Measurements from ENCODE around the gene LDOC1.
"Not testable (repeated sequence)": the region's sequence is repeated elsewhere in the genome, so short reads cannot be mapped to it uniquely, and the experiment has no call there.

Gene LDOC1
- total RNA-seq, result 0 to 0.77 (median 0) reads per million in 17 experiments

- DNase-seq, result peak; percentile 5 to 45 (median 33)
Observed at GRCh38 chrX:141176586-141177451, at the start of gene LDOC1. LDOC1 (minus strand) TSS chrX:141177129; CDS start chrX:141177021, 108 bp downstream.

- DNase-seq, result no peak
Observed at GRCh38 chrX:141221611-141222010, 44.7 kb upstream of the LDOC1 start.

GRCh38 chrX:141220342-141221008 lies 43.5 kb upstream of the LDOC1 start:
- DNase-seq, result no peak

GRCh38 chrX:141214196-141214595 lies 37.3 kb upstream of the LDOC1 start:
- no peak for DNase-seq

GRCh38 chrX:141201962-141202361 lies 25.0 kb upstream of the LDOC1 start:
- DNase-seq, result no peak

GRCh38 chrX:141188573-141188972 lies 11.6 kb upstream of the LDOC1 start:
- not testable (repeated sequence) for DNase-seq

GRCh38 chrX:141185366-141185765 lies 8.4 kb upstream of the LDOC1 start:
- no peak for DNase-seq

GRCh38 chrX:141183000-141183399 lies 6.1 kb upstream of the LDOC1 start:
- no peak for DNase-seq

GRCh38 chrX:141180851-141181250 lies 3.9 kb upstream of the LDOC1 start:
- no peak for DNase-seq

- no peak for DNase-seq
Observed at GRCh38 chrX:141175786-141176185, 1.1 kb downstream of the LDOC1 start.

GRCh38 chrX:141164406-141164805 lies 12.5 kb downstream of the LDOC1 start:
- no peak for DNase-seq

- DNase-seq, result no peak
Observed at GRCh38 chrX:141158084-141158483, 18.8 kb downstream of the LDOC1 start.

GRCh38 chrX:141155231-141155630 lies 21.7 kb downstream of the LDOC1 start:
- not testable (repeated sequence) for DNase-seq

- no peak for DNase-seq
Observed at GRCh38 chrX:141142946-141143345, 34.0 kb downstream of the LDOC1 start.

- DNase-seq, result no peak
Observed at GRCh38 chrX:141133272-141133671, 43.7 kb downstream of the LDOC1 start.

GRCh38 chrX:141127146-141127545 lies 49.8 kb downstream of the LDOC1 start:
- no peak for DNase-seq
